Left ventricle myocardium inferior (tissue), 1 donor: ENCODE results near the gene OR10A3. TPM values are rescaled to one million over a fixed set of nuclear protein-coding genes. Genes with fewer than 3 reads are reported as not detected.

Source experiments
- DNase-seq: peaks from one replicate; pipeline ENCODE4 v3.0.0-alpha.2; 2020
- H3K27ac ChIP-seq: fragments of 200-600 bp; replicated peaks from 2 replicates; pipeline ENCODE4 v1.8.0; 2021
- H3K27me3 ChIP-seq: fragments of 200-600 bp; 2 replicates; pipeline ENCODE4 v1.8.0; 2021; ENCODE audit warnings: low read depth
- H3K36me3 ChIP-seq: fragments of 200-600 bp; 2 replicates; pipeline ENCODE4 v1.8.0; 2021
- H3K4me1 ChIP-seq: fragments of 200-600 bp; 2 replicates; pipeline ENCODE4 v1.8.0; 2021
- H3K4me3 ChIP-seq: fragments of 200-600 bp; 2 replicates; pipeline ENCODE4 v1.8.0; 2021; ENCODE audit warnings: mild to moderate bottlenecking, moderate library complexity
- H3K9me3 ChIP-seq: fragments of 200-600 bp; replicated peaks from 2 replicates; pipeline ENCODE4 v1.8.0; 2021
- CTCF ChIP-seq: fragments of 200-600 bp; IDR thresholded peaks from 2 replicates; pipeline ENCODE4 v1.8.0; 2021; ENCODE audit warnings: antibody characterized with exemption, mild to moderate bottlenecking, borderline replicate concordance
- intact Hi-C: fragments of 100-400 bp; cut with micrococcal nuclease; formaldehyde crosslinking; loops from one replicate; pipeline ENCODE4 v1.11.0; 2022
- total RNA-seq: library from RNA; stranded (reverse); fragmentation: NEBNext Ultra II Directional; extraction: Animal tissue kit (Norgen Biotek cat#: 25700); gene quantifications from one replicate; pipeline ENCODE4 v1.2.1, GENCODE V29; 2021
- donor health status: DM: no; HTN: yes; CAD: no; lungs with severe emphysema.

OR10A3 gene
- total RNA-seq, 1 donor from 2014 or later, result not detected

GRCh38 chr11:7981619-7982157 is 40.2 kb upstream of the OR10A3 start:
- Histone ChIP-seq H3K27ac (no peak overlapping the region), H3K4me3 (no peak overlapping the region), H3K4me1 (peaks cover 9% of the 10 kb centered on the region), H3K36me3 (no peaks in the 10 kb centered on the region), H3K9me3 (no peaks in the 10 kb centered on the region), H3K27me3 (no peaks in the 10 kb centered on the region)
- DNase-seq, result no peak
- intact Hi-C loops, result no loop called here
- TF ChIP-seq CTCF, result no peak

- Histone ChIP-seq H3K4me3 (no peak overlapping the region), H3K9me3 (no peaks in the 10 kb centered on the region), H3K27ac (peak overlapping the region; percentile 12), H3K27me3 (peaks cover 4% of the 10 kb centered on the region), H3K4me1 (no peaks in the 10 kb centered on the region), H3K36me3 (no peaks in the 10 kb centered on the region)
- no peak for DNase-seq
- intact Hi-C loops, result no loop called here
- TF ChIP-seq CTCF, result no peak
Measured at GRCh38 chr11:7977232-7977917, 35.9 kb upstream of the OR10A3 start.

GRCh38 chr11:7974668-7975067 is 33.2 kb upstream of the OR10A3 start:
- TF ChIP-seq CTCF, result no peak
- Histone ChIP-seq H3K4me1 (no peaks in the 10 kb centered on the region), H3K27ac (no peak overlapping the region), H3K9me3 (no peaks in the 10 kb centered on the region), H3K27me3 (peaks cover 4% of the 10 kb centered on the region), H3K36me3 (no peaks in the 10 kb centered on the region), H3K4me3 (no peak overlapping the region)
- intact Hi-C loops, result no loop called here
- DNase-seq, result no peak

GRCh38 chr11:7973011-7973410 is 31.5 kb upstream of the OR10A3 start:
- Histone ChIP-seq H3K4me3 (no peak overlapping the region), H3K36me3 (no peaks in the 10 kb centered on the region), H3K9me3 (no peaks in the 10 kb centered on the region), H3K27me3 (peaks cover 4% of the 10 kb centered on the region), H3K4me1 (no peaks in the 10 kb centered on the region), H3K27ac (no peak overlapping the region)
- no peak for DNase-seq
- no peak for TF ChIP-seq CTCF
- intact Hi-C loops, result no loop called here

GRCh38 chr11:7971846-7972245 is 30.3 kb upstream of the OR10A3 start:
- Histone ChIP-seq H3K4me1 (no peaks in the 10 kb centered on the region), H3K36me3 (no peaks in the 10 kb centered on the region), H3K9me3 (no peaks in the 10 kb centered on the region), H3K4me3 (no peak overlapping the region), H3K27me3 (peaks cover 4% of the 10 kb centered on the region), H3K27ac (no peak overlapping the region)
- TF ChIP-seq CTCF, result no peak
- no peak for DNase-seq
- intact Hi-C loops, result no loop called here
